ENCODE results near the gene MAP2K6. TPM values are rescaled to one million over a fixed set of nuclear protein-coding genes. Genes with fewer than 3 reads are reported as not detected.

Gene MAP2K6
- total and polyA plus RNA-seq, 3 donors from 2014 or later, result 2.6 to 2.8 (median 2.7) TPM

DNA sequence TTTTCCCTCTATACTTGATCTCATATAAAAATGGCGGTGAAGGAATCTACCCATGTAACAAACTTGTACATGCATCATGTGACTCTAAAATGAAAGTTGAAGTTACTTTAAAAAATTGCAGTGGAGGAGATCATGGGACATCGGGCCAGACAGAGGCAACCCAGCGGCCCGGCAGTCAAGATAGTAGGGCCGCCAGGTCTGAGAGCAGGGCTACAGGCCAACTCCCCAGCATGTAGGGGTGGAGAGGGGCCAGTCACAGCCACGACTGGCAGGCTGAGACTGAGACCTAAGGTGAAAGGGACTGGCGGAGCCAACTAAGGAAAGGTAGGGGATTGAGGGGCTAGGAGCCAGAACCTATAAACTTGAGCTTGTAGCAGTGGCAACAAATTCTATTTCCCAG lies 150.9 kb downstream of the MAP2K6 start:
- no peak for DNase-seq
- TF ChIP-seq, protein P1, sequence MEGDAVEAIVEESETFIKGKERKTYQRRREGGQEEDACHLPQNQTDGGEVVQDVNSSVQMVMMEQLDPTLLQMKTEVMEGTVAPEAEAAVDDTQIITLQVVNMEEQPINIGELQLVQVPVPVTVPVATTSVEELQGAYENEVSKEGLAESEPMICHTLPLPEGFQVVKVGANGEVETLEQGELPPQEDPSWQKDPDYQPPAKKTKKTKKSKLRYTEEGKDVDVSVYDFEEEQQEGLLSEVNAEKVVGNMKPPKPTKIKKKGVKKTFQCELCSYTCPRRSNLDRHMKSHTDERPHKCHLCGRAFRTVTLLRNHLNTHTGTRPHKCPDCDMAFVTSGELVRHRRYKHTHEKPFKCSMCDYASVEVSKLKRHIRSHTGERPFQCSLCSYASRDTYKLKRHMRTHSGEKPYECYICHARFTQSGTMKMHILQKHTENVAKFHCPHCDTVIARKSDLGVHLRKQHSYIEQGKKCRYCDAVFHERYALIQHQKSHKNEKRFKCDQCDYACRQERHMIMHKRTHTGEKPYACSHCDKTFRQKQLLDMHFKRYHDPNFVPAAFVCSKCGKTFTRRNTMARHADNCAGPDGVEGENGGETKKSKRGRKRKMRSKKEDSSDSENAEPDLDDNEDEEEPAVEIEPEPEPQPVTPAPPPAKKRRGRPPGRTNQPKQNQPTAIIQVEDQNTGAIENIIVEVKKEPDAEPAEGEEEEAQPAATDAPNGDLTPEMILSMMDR (IDR thresholded peaks at IDR 0.05), result no peak
- no peak for TF ChIP-seq POLR2A (IDR thresholded peaks at IDR 0.05)
- Histone ChIP-seq H3K27me3 (no peaks in the 10 kb centered on the region), H3K36me3 (ENCODE audit: low read depth, missing control alignments) (no peaks in the 10 kb centered on the region), H3K9me3 (no peaks in the 10 kb centered on the region), H3K4me1 (no peaks in the 10 kb centered on the region), H3K27ac (no peak overlapping the region), H3K4me3 (no peak overlapping the region)
- WGBS, 2 donors, result 83 to 86% methylated on average over 6 to 7 of the region's 7 CpGs
- intact Hi-C loops (cut with DNase I; ENCODE audit: low total_unique reads), result no loop called here

GRCh38 chr17:69567130-69567529 lies 152.6 kb downstream of the MAP2K6 start:
- Histone ChIP-seq H3K9me3 (no peaks in the 10 kb centered on the region), H3K4me3 (no peak overlapping the region), H3K27ac (no peak overlapping the region), H3K36me3 (ENCODE audit: low read depth, missing control alignments) (no peaks in the 10 kb centered on the region), H3K4me1 (no peaks in the 10 kb centered on the region), H3K27me3 (no peaks in the 10 kb centered on the region)
- intact Hi-C loops (cut with DNase I; ENCODE audit: low total_unique reads), result no loop called here
- WGBS, 2 donors, result 47 to 55% methylated on average over 4 of the region's 4 CpGs
- no peak for DNase-seq
- no peak for TF ChIP-seq POLR2A (IDR thresholded peaks at IDR 0.05)

DNA sequence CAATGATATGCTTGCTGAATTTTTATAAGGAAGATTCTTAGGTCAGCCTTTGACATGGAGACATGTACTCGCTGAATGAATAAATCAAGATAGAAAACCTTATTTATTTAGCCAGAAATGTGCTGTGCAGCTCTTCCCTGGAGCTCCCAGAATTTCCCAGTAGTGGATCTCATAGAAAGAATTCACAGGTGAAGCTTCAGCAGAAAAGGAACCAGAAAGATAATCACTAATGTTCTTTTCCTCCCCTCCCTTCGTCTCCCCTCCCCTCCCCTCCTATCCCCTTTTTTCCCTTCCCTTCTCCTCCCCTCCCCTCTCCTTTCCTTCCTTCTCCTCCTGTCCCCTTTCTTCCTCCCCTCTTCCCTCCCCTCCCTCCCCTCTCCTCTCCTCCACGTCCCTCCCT lies 158.2 kb downstream of the MAP2K6 start:
- intact Hi-C loops (cut with DNase I; ENCODE audit: low total_unique reads), result loop anchor here (5.0 kb wide), 1 partner anchor 1050 kb away; no protein-coding TSS in a partner anchor
- H3K27ac ChIP-seq, result no peak overlapping the region
- WGBS, 2 donors, result 70 to 71% methylated on average over 3 of the region's 3 CpGs

GRCh38 chr17:69573396-69573795 lies 158.9 kb downstream of the MAP2K6 start:
- Histone ChIP-seq H3K9me3 (no peaks in the 10 kb centered on the region), H3K27me3 (no peaks in the 10 kb centered on the region), H3K27ac (peak overlapping the region in 1 of 2 donors; percentile 67), H3K4me3 (no peak overlapping the region), H3K4me1 (no peaks in the 10 kb centered on the region), H3K36me3 (ENCODE audit: low read depth, missing control alignments) (no peaks in the 10 kb centered on the region)
- intact Hi-C loops (cut with DNase I; ENCODE audit: low total_unique reads), result loop anchor here (5.0 kb wide), 1 partner anchor 1049 kb away; no protein-coding TSS in a partner anchor
- no peak for DNase-seq
- WGBS, 2 donors, result 59 to 60% methylated on average over 2 of the region's 2 CpGs
- TF ChIP-seq, protein P1 (IDR thresholded peaks at IDR 0.05), result no peak
- TF ChIP-seq POLR2A (IDR thresholded peaks at IDR 0.05), result no peak

More for the DNA sequence above, 158.2 kb downstream of the MAP2K6 start:
- H3K9me3 ChIP-seq, result no peaks in the 10 kb centered on the region
- DNase-seq, result no peak
- no peak overlapping the region for H3K4me3 ChIP-seq
- H3K4me1 ChIP-seq, result no peaks in the 10 kb centered on the region
- no peaks in the 10 kb centered on the region for H3K27me3 ChIP-seq
- no peak for TF ChIP-seq POLR2A (IDR thresholded peaks at IDR 0.05)
- TF ChIP-seq, protein P1 (IDR thresholded peaks at IDR 0.05), result no peak
- H3K36me3 ChIP-seq (ENCODE audit: low read depth, missing control alignments), result no peaks in the 10 kb centered on the region

- H3K4me1 ChIP-seq, result no peaks in the 10 kb centered on the region
- no peaks in the 10 kb centered on the region for H3K36me3 ChIP-seq (ENCODE audit: low read depth, missing control alignments)
- 49 to 55% methylated on average over 10 of the region's 10 CpGs for WGBS, 2 donors
- TF ChIP-seq POLR2A (IDR thresholded peaks at IDR 0.05), result no peak
- TF ChIP-seq, protein P1 (IDR thresholded peaks at IDR 0.05), result no peak
- no peak for DNase-seq
- no peak overlapping the region for H3K4me3 ChIP-seq
- H3K27me3 ChIP-seq, result no peaks in the 10 kb centered on the region
- peak overlapping the region in 1 of 2 donors; percentile 67 for H3K27ac ChIP-seq
- intact Hi-C loops (cut with DNase I; ENCODE audit: low total_unique reads), result loop anchor here (5.0 kb wide), 1 partner anchor 1048 kb away; no protein-coding TSS in a partner anchor
- no peaks in the 10 kb centered on the region for H3K9me3 ChIP-seq
These were observed 160.0 kb downstream of the MAP2K6 start for GRCh38 chr17:69574257-69575197.
